Measurements from ENCODE around the gene SUCO. TPM values are rescaled to one million over a fixed set of nuclear protein-coding genes. Genes with fewer than 3 reads are reported as not detected.
"Not testable (repeated sequence)": the region's sequence is repeated elsewhere in the genome, so short reads cannot be mapped to it uniquely, and the experiment has no call there.

SUCO gene
- total RNA-seq, 1 donor from 2014 or later, result 51.7 TPM

GRCh38 chr1:172494166-172494565 is 38.8 kb upstream of the SUCO start:
- H3K4me1 Mint-ChIP-seq (ENCODE audit: low read depth, unreplicated experiment), result peaks cover 10% of the 10 kb centered on the region
- no peak overlapping the region for H3K27ac Mint-ChIP-seq (ENCODE audit: unreplicated experiment)
- no peak overlapping the region for H3K4me3 Mint-ChIP-seq (ENCODE audit: unreplicated experiment)
- H3K36me3 Mint-ChIP-seq (ENCODE audit: unreplicated experiment), result no peaks in the 10 kb centered on the region
- TF ChIP-seq CTCF (IDR thresholded peaks at IDR 0.05; ENCODE audit: partially characterized antibody, unreplicated experiment), result no peak
- H3K27me3 Mint-ChIP-seq (ENCODE audit: unreplicated experiment), result no peaks in the 10 kb centered on the region
- DNase-seq, result no peak
- H3K9me3 Mint-ChIP-seq (ENCODE audit: unreplicated experiment), result no peaks in the 10 kb centered on the region

DNA sequence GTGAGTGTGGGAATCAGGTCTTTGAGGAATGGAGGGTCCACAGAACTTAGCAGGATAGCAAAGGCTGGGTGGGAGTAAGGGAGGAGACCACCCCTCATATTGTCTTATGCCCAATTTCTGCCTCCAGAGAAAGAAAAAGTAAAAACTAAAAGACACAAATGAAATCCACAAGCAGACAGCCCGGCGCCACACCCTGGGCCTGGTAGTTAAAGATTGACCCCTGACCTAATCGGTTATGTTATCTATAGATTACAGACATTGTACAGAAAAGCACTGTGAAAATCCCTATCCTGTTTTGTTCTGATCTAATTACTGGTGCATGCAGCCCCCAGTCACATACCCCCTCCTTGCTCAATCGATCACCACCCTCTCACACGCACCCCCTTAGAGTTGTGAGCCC is 36.8 kb upstream of the SUCO start:
- not testable (repeated sequence) for H3K36me3 Mint-ChIP-seq (ENCODE audit: unreplicated experiment); H3K27ac Mint-ChIP-seq (ENCODE audit: unreplicated experiment); DNase-seq; H3K27me3 Mint-ChIP-seq (ENCODE audit: unreplicated experiment); H3K4me1 Mint-ChIP-seq (ENCODE audit: low read depth, unreplicated experiment); H3K4me3 Mint-ChIP-seq (ENCODE audit: unreplicated experiment); H3K9me3 Mint-ChIP-seq (ENCODE audit: unreplicated experiment)

GRCh38 chr1:172496678-172497077 is 36.3 kb upstream of the SUCO start:
- no peak for TF ChIP-seq CTCF (IDR thresholded peaks at IDR 0.05; ENCODE audit: partially characterized antibody, unreplicated experiment)
- H3K27me3 Mint-ChIP-seq (ENCODE audit: unreplicated experiment), result no peaks in the 10 kb centered on the region
- no peak overlapping the region for H3K27ac Mint-ChIP-seq (ENCODE audit: unreplicated experiment)
- no peak overlapping the region for H3K4me3 Mint-ChIP-seq (ENCODE audit: unreplicated experiment)
- no peak for DNase-seq
- no peaks in the 10 kb centered on the region for H3K9me3 Mint-ChIP-seq (ENCODE audit: unreplicated experiment)
- H3K4me1 Mint-ChIP-seq (ENCODE audit: low read depth, unreplicated experiment), result peaks cover 10% of the 10 kb centered on the region
- H3K36me3 Mint-ChIP-seq (ENCODE audit: unreplicated experiment), result no peaks in the 10 kb centered on the region

GRCh38 chr1:172497230-172497629 is 35.7 kb upstream of the SUCO start:
- no peak for TF ChIP-seq CTCF (IDR thresholded peaks at IDR 0.05; ENCODE audit: partially characterized antibody, unreplicated experiment)
- peaks cover 10% of the 10 kb centered on the region for H3K4me1 Mint-ChIP-seq (ENCODE audit: low read depth, unreplicated experiment)
- no peaks in the 10 kb centered on the region for H3K36me3 Mint-ChIP-seq (ENCODE audit: unreplicated experiment)
- no peaks in the 10 kb centered on the region for H3K9me3 Mint-ChIP-seq (ENCODE audit: unreplicated experiment)
- peak; percentile 18 for DNase-seq
- H3K27ac Mint-ChIP-seq (ENCODE audit: unreplicated experiment), result no peak overlapping the region
- no peaks in the 10 kb centered on the region for H3K27me3 Mint-ChIP-seq (ENCODE audit: unreplicated experiment)
- H3K4me3 Mint-ChIP-seq (ENCODE audit: unreplicated experiment), result no peak overlapping the region

DNA sequence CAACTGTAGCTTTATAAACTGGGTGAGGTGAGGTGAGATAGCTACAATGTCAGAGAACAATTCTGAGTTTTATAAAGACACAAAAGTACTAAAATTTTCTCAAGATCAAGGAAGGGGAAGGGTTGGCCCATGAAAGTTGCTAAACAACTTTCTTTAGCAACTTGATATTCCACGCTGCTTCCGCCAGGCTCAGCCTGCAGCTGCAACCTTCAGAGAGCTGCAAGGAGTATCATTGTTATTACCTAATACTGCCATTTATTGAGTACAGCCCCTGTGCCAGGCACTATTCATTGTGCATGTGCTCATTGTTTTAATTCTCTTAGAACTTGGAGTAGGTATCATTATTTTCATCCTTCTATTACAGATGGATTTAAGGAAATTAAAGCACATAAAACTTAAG is 34.1 kb upstream of the SUCO start:
- no peak for DNase-seq
- H3K9me3 Mint-ChIP-seq (ENCODE audit: unreplicated experiment), result peaks cover 2% of the 10 kb centered on the region
- H3K4me1 Mint-ChIP-seq (ENCODE audit: low read depth, unreplicated experiment), result peaks cover 10% of the 10 kb centered on the region
- H3K27me3 Mint-ChIP-seq (ENCODE audit: unreplicated experiment), result peaks cover 3% of the 10 kb centered on the region
- H3K27ac Mint-ChIP-seq (ENCODE audit: unreplicated experiment), result no peak overlapping the region
- no peak overlapping the region for H3K4me3 Mint-ChIP-seq (ENCODE audit: unreplicated experiment)
- TF ChIP-seq CTCF (IDR thresholded peaks at IDR 0.05; ENCODE audit: partially characterized antibody, unreplicated experiment), result no peak
- H3K36me3 Mint-ChIP-seq (ENCODE audit: unreplicated experiment), result no peaks in the 10 kb centered on the region
